Vagina (tissue), 2 donors: ENCODE data around the gene EDEM1.

Source experiments
- CTCF ChIP-seq, 3 experiments: fragments of 450-650 bp in 2 of 3; fragments of 200-600 bp in 1 of 3; sonication (generic) in 1 of 3; IDR thresholded peaks; one replicate each; pipeline ENCODE4 v1.5.1; 2017 to 2019; ENCODE audit warnings: antibody characterized with exemption in 3 of 3, mild to moderate bottlenecking in 2 of 3, moderate library complexity in 2 of 3
- POLR2A ChIP-seq, 2 donors: fragments of 450-650 bp; IDR thresholded peaks; one replicate each; pipeline ENCODE4 v1.6.1; 2017; ENCODE audit warnings: antibody characterized with exemption in 2 of 2, mild to moderate bottlenecking in 2 of 2, moderate library complexity in 2 of 2
- POLR2AphosphoS5 ChIP-seq, 2 donors: sonication (generic); formaldehyde crosslinking; IDR thresholded peaks; one replicate each; pipeline ENCODE4 v1.9.0; 2017; ENCODE audit warnings: antibody characterized with exemption in 2 of 2, mild to moderate bottlenecking in 2 of 2, low read depth in 1 of 2; ENCODE audit not compliant: insufficient read depth in 1 of 2

- TF ChIP-seq POLR2AphosphoS5 (IDR thresholded peaks at IDR 0.05; ENCODE audit: insufficient read depth in 1 of 2, low read depth in 1 of 2) (no peak), CTCF (IDR thresholded peaks at IDR 0.05) (no peak), POLR2A (IDR thresholded peaks at IDR 0.05) (no peak)
Observed at GRCh38 chr3:5239602-5240001, 52.1 kb downstream of the EDEM1 start.
